Suprapubic skin (tissue), 4 donors: ENCODE measurements around the gene IGSF10.

ENCODE experiments used
- CTCF ChIP-seq, 2 donors: fragments of 200-600 bp in 1 of 2; fragments of 450-650 bp in 1 of 2; sonication (generic) in 1 of 2; IDR thresholded peaks; one replicate each; pipeline ENCODE4 v1.5.1; 2016 to 2019; ENCODE audit warnings: antibody characterized with exemption in 2 of 2, mild to moderate bottlenecking in 1 of 2, moderate library complexity in 1 of 2
- POLR2A ChIP-seq, 2 donors: fragments of 450-650 bp; IDR thresholded peaks; one replicate each; pipeline ENCODE4 v1.6.1; 2017; ENCODE audit warnings: antibody characterized with exemption in 2 of 2, mild to moderate bottlenecking in 2 of 2, moderate library complexity in 2 of 2
- POLR2AphosphoS5 ChIP-seq, 3 donors: sonication (generic); formaldehyde crosslinking; IDR thresholded peaks; one replicate each; pipeline ENCODE4 v1.6.1; 2017; ENCODE audit warnings: antibody characterized with exemption in 3 of 3

GRCh38 chr3:151432616-151433372 is 28.1 kb downstream of the IGSF10 start:
- TF ChIP-seq POLR2A (IDR thresholded peaks at IDR 0.05) (no peak), CTCF (IDR thresholded peaks at IDR 0.05) (no peak), POLR2AphosphoS5 (IDR thresholded peaks at IDR 0.05) (no peak)
